HG03520 (cell line): ENCODE results near the gene ATP13A1.
"Not testable (repeated sequence)": the region's sequence is repeated elsewhere in the genome, so short reads cannot be mapped to it uniquely, and the experiment has no call there.

ENCODE experiments used
- ATAC-seq: cut with Tn5 transposase; IDR thresholded peaks from one replicate; pipeline ENCODE4 v1.9.1; 2021; ENCODE audit warnings: mild to moderate bottlenecking, moderate library complexity; ENCODE audit not compliant: unreplicated experiment

The ATP13A1 gene

DNA sequence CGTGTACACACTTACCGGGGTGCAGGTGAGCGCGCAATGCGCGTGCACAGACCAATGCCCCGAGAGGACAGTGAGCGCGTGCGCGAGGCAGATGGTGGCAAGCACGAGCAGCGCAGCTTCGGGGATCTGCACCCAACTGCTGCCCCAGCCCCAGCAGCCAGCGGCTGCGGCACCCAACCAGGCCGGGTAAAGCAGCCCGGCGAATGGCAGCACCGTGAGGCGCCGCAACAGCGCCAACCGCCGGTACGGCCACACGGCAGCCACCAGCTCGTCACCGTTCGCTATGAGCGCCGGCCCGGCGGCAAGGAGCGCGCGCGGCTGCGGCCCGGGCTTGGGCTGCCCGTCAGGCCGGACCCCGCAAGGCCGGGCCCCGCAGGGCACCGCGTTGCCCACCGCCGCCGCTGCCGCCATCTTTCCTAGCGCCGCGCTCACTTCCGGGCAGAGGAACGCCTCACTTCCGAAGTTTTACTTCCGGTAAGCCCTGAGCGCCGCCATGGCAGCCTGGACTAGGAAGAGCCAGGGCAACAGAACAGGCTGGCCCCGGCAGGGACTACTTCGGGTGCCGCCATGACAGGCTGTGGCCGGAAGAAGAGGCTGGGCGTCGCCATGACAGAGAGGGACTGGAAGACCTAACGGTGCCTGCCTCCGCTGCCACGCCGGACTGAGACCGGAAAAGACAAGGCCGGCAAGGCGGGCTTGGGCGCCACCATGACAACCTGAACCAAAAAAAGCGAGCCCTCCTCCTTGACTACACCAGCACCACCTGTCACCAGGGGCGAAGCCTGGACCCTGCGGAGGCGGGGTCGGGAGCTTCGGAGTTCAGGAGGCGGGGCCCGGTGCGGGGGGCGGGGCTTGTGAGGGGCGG is at the start of gene ATP13A1:
TSS of gene ATP13A1 (minus strand) at position 421 of the 865 bp plus-strand sequence. CDS start at position 411, 10 bp downstream.
- peak; percentile 56 for ATAC-seq

DNA sequence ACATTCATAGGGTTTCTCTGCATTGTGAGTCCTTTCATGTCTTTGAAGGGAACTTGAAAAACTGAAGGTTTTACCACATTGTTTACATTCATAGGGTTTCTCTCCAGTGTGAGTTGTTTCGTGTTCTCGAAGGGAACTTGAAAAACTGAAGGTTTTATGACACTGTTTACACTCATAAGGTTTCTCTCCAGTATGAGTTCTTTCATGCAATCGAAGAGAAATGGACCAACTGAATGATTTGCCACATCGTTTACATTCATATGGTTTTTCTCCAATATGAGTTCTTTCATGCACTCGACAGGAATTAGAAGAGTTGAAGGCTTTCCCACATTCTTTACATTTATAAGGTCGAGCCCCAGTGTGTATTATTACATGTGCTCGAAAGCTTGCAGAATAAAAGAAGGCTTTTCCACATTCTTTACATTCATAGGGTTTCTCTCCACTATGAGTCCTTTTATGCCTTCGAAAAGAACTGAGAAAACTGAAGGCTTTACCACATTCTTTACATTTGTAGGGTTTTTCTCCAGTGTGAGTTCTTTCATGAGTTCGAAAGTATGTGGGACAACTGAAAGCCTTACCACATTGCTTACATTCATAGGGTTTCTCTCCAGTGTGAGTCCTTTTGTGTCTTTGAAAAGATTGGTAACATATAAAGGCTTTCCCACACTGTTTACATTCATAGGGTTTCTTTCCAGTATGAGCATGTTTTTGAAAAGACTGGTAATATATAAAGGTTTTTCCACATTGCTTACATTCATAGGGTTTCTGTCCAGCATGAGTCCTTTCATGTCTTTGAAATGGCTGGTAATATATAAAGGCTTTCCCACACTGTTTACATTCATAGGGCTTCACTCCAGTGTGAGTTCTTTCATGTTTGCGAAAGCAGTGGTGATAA is 48.7 kb upstream of the ATP13A1 start:
- no peak for ATAC-seq

- ATAC-seq, result no peak
These were observed 47.9 kb upstream of the ATP13A1 start for GRCh38 chr19:19711306-19711933.

DNA sequence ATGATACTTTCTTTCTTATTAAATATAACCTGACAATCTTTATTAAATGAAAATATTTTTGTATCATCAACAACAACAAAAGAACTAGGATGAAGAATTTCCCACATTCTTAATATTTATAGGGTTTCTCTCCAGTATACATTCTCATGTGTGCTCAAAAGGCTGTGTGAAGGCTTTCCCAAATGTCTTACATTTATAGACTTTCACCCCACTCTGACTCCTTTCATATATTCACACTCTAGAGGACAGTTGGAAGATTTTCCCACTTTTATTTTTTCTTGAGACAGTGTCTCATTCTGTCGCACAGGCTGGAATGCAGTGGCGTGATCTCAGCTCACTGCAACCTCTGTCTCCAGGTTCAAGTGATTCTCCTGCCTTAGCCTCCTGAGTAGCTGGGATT is 47.0 kb upstream of the ATP13A1 start:
- no peak for ATAC-seq

DNA sequence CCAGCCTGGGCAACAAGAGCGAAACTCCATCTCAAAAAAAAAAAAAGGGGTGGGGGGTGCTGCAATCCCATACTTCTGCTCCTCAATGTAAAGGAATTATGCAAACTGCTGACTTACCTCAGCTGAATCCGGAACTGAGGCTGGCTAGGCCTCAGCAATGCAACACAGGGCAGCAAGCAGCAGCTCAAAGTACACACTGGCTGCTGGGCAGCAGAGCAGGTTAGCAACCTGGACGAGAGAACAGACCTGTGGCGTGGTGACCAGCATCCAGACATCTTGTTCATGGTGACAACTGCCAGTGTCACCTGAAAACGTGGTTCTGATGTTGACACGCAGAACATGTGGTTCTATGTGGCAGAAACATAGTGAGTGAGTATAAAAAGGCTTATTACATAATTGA is 41.4 kb upstream of the ATP13A1 start:
- ATAC-seq, result no peak

DNA sequence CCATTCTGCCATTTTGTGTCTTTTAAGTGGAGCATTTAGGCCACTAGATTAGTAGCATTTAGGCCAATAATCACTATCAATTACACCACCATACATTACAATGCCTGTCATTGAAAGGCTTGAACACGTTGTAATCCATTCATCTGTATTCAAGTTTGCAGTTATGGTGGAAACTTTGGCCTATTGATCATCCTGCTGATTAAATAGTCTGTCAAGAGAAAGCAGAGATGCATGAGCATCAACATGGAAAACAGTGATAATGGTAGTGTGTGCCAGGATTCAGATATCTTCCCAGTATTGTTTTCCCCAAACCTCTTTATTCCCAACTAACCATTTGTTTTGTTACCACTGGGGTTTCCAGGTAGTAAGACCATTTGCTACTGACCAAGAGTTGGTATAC is 37.0 kb upstream of the ATP13A1 start:
- not testable (repeated sequence) for ATAC-seq

GRCh38 chr19:19697589-19697988 is 34.1 kb upstream of the ATP13A1 start:
- no peak for ATAC-seq

DNA sequence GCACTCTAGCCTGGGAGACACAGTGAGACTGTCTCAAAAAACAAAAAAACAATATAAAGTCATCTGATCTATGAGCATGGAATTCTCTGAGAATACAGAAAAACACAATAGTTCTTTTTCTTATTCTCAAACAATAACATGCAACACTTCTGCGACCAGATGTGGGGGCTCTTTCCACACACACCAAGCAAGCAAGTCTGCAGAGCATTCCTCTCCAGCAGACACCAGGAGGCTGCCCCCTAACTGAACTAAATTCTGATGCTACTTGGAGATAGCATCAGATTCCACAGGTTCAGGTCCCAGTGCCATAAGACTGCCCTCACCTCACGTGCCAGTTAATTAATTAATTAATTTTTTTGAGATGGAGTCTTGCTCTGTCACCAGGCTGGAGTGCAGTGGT is 32.9 kb upstream of the ATP13A1 start:
- ATAC-seq, result no peak

DNA sequence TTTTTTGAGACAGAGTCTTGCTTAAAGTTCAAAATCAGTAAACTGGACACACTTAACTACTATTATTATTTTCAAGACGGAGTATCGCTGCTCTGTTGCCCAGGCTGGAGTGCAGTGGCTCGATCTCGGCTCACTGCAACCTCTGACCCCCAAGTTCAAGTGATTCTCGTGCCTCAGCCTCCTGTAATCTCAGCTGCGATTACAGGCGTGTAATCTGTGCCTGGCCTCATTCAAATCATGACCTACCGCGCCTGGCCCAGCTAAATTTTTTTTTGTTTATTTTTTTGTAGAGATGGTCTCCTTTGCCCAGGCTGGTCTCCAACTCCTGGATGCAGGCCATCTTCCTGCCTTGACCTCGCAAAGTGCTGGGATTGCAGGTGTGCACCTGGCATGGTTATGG is 28.2 kb upstream of the ATP13A1 start:
- ATAC-seq, result no peak

DNA sequence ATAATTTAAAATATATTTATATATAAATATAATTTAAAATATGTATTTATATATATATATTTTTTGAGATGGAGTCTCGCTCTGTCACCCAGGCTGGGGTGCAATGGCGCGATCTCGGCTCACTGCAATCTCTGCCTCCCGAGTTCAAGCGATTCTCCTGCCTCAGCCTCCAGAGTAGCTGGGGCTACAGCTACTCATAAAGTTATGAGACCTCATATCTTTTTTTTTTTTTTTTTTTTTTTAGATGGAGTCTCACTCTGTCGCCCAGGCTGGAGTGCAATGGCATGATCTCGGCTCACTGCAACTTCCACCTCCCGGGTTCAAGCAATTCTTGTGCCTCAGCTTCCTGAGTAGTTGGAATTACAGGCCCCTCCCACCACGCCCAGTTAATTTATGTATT is 25.5 kb upstream of the ATP13A1 start:
- not testable (repeated sequence) for ATAC-seq

GRCh38 chr19:19687090-19687489 is 23.6 kb upstream of the ATP13A1 start:
- ATAC-seq, result no peak

- ATAC-seq, result no peak
These were observed 23.1 kb upstream of the ATP13A1 start for GRCh38 chr19:19686580-19686979.

- ATAC-seq, result not testable (repeated sequence)
These were observed 22.6 kb upstream of the ATP13A1 start for GRCh38 chr19:19686119-19686518.

DNA sequence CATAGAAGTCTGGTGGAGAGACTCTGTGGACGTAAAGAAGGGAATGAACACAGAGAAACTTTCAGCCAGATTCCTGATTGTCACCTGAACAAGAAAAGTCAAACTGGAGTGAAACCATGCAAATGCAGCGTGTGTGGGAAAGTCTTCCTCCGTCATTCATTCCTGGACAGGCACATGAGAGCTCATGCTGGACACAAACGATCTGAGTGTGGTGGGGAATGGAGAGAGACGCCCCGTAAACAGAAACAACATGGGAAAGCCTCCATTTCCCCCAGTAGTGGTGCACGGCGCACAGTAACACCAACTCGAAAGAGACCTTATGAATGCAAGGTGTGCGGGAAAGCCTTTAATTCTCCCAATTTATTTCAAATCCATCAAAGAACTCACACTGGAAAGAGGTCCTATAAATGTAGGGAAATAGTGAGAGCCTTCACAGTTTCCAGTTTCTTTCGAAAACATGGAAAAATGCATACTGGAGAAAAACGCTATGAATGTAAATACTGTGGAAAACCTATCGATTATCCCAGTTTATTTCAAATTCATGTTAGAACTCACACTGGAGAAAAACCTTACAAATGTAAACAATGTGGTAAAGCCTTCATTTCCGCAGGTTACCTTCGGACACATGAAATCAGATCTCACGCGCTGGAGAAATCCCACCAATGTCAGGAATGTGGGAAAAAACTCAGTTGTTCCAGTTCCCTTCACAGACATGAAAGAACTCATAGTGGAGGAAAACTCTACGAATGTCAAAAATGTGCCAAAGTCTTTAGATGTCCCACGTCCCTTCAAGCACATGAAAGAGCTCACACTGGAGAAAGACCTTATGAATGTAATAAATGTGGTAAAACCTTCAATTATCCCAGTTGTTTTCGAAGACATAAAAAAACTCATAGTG is 15.9 kb upstream of the ATP13A1 start:
- ATAC-seq, result no peak

- no peak for ATAC-seq
These were observed 14.1 kb upstream of the ATP13A1 start for GRCh38 chr19:19677579-19677978.

- ATAC-seq, result no peak
These were observed 10.8 kb upstream of the ATP13A1 start for GRCh38 chr19:19674315-19674714.

DNA sequence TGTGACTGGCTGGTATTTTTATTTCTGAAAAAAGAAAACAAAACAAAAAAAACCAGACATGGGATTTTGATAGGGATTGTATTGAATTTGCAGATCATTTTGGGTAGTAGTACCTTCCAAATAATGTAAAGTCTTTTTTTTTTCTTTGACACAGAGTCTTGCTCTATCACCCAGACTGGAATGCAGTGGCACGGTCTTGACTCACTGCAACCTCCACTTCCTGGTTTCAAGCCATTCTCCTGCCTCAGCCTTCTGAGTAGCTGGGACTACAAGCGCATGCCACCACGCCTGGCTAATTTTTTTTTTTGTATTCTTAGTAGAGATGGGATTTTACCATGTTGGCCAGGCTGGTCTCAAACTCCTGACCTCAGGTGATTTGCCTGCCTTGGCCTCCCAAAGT is 9.3 kb upstream of the ATP13A1 start:
- ATAC-seq, result no peak

GRCh38 chr19:19670070-19670551 is 6.6 kb upstream of the ATP13A1 start:
- no peak for ATAC-seq

DNA sequence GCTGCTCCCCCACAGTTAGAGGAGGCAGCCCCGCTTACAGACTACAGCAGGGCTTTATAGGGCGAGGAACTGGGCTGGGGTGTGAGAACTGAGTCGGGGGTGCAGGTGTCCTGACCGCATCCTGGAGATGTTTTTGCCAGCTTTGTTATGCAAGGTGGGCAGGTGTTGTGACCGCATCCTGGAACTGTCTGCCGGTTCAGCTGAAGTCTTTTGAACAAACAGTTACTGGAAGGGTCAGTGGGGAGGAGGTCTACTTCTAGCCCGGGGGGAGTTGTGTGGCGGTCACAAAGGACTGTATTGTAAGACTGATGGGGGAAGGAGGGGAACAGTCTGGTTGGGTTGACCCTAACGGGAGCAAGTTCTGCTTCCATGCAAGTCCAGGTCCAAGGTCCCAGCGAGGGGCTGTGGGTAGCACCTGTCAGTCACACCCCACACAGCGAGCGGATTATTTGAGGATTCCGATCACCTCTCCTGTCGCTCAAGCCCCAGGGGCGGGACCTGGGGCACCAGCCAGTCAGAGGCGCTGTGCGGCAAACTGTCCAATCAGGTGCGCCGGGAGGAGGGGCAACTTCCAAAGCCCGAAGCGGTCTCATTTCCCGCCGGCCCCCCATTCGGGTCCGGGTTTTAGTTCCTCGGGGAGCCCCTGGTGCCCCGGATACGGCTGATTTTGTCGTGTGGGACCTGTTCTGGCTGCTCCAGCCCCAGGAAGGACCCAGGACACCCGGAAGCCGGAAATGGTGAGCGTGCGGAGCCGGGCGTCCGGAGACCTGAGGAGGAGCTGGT is 4.9 kb upstream of the ATP13A1 start, which contains the start of gene ZNF101:
TSS of gene ZNF101 (plus strand) at position 610 of the 783 bp plus-strand sequence. CDS start at position 735, 125 bp downstream.
- peak; percentile 49 for ATAC-seq
